Mesangial cell (primary cell): Measurements from ENCODE around the gene NME7. TPM values are rescaled to one million over a fixed set of nuclear protein-coding genes. Genes with fewer than 3 reads are reported as not detected.

Source experiments
- total RNA-seq: library from RNA; depleted of rRNA; stranded (reverse); fragments of >200 nt; gene quantifications from 2 replicates; pipeline ENCODE4 v1.2.3, GENCODE V29; 2015

The NME7 gene
- total RNA-seq = 13.1 and 19.6 TPM in 2 replicates

GRCh38 chr1:169367686-169368405 is at the start of gene NME7, which contains the start of gene BLZF1:
Gene NME7, minus strand, starts transcription at chr1:169367797. Its CDS starts 87 bp downstream, at chr1:169367710.
Gene BLZF1, plus strand, starts transcription at chr1:169368195. Its CDS starts 1,328 bp downstream, at chr1:169369523.

GRCh38 chr1:169106095-169106920 is 261.3 kb downstream of the NME7 start, which contains the start of gene ATP1B1:
Gene ATP1B1, plus strand, starts transcription at chr1:169106690. Its CDS starts 140 bp downstream, at chr1:169106830.

Other genes starting within 250 kb of the NME7 start
- gene BLZF1, start 398 bp upstream of the NME7 start, total RNA-seq = 10.4 and 12.0 TPM in 2 replicates
- gene CCDC181, start 59.7 kb upstream of the NME7 start, total RNA-seq = 0.38 and 0.65 TPM in 2 replicates
- 8.0 and 9.8 TPM in 2 replicates for gene SLC19A2, start 118.1 kb upstream of the NME7 start, total RNA-seq
- gene F5, start 218.7 kb upstream of the NME7 start, total RNA-seq = not detected in 2 replicates